Nephron (organoid): ENCODE results near the gene FAM217A.

Experiments used
- H3K27ac Mint-ChIP-seq, 3 experiments: 2 replicates each; pipeline ENCODE4 v1.8.0; 2020; ENCODE audit warnings: mixed read lengths in 3 of 3, mild to moderate bottlenecking in 2 of 3, moderate library complexity in 1 of 3
- H3K27me3 Mint-ChIP-seq: 2 replicates; pipeline ENCODE4 v1.8.0; 2021; ENCODE audit warnings: low read depth, mild to moderate bottlenecking, moderate library complexity, mixed read lengths
- H3K36me3 Mint-ChIP-seq: 2 replicates; pipeline ENCODE4 v1.8.0; 2020; ENCODE audit warnings: low read depth, mixed read lengths
- H3K4me1 Mint-ChIP-seq: 2 replicates; pipeline ENCODE4 v1.8.0; 2020; ENCODE audit warnings: mixed read lengths
- H3K4me3 Mint-ChIP-seq, 3 experiments: 2 replicates each; pipeline ENCODE4 v1.8.0; 2020; ENCODE audit warnings: mild to moderate bottlenecking in 3 of 3, mixed read lengths in 3 of 3, moderate library complexity in 2 of 3
- H3K9me3 Mint-ChIP-seq: 2 replicates; pipeline ENCODE4 v1.8.0; 2020; ENCODE audit warnings: mixed read lengths
- TF ChIP-seq, protein P1 (sequence below), 3 experiments: fragments of 200-600 bp; sonication (generic); IDR thresholded peaks; one replicate each; pipeline ENCODE4 v1.5.0; 2021; ENCODE audit warnings: antibody characterized with exemption in 3 of 3; ENCODE audit not compliant: unreplicated experiment in 3 of 3

FAM217A gene

DNA sequence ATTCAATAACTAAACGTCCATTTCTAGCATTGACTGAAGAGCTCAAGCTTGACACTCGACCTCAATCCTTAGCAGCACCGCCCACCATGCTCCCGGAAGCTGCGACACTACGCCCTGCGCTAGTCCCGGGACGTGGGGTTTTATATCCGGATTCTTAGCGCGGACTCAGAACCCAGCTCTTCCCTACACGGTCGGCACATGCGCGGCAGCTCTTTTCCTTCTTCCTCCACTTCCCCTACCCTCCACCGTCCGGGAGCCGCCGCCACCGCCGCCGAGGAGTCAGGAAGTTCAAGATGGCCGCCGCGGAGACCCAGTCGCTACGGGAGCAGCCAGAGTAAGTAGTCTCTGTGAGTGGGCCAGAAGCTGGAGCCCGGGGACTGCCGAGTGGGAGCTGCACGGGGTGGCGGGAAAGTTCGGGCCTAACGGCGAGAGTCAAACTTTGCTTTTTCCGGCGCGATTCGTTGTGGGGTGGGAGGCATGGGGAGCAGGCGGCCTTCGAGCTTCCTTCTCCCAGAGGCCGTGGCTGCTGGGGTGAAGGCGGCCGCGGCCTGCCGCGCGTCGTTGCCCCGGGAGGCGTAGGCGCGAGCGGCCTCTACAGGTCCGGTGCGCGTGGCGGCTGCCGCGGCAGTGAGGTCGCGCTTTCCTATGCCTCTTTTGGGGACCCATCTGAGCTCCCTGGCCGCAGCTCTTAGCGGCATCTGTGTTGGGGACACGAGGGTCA, 57.6 kb downstream of the FAM217A start:
- Mint-ChIP-seq H3K36me3 (peaks cover 9% of the 10 kb centered on the region), H3K9me3 (no peaks in the 10 kb centered on the region), H3K4me3 (peak overlapping the region; percentile 93 to 98 (median 94)), H3K4me1 (peaks cover 40% of the 10 kb centered on the region), H3K27me3 (no peaks in the 10 kb centered on the region), H3K27ac (peak overlapping the region; percentile 98 to 99 (median 98))
- TF ChIP-seq, protein P1, sequence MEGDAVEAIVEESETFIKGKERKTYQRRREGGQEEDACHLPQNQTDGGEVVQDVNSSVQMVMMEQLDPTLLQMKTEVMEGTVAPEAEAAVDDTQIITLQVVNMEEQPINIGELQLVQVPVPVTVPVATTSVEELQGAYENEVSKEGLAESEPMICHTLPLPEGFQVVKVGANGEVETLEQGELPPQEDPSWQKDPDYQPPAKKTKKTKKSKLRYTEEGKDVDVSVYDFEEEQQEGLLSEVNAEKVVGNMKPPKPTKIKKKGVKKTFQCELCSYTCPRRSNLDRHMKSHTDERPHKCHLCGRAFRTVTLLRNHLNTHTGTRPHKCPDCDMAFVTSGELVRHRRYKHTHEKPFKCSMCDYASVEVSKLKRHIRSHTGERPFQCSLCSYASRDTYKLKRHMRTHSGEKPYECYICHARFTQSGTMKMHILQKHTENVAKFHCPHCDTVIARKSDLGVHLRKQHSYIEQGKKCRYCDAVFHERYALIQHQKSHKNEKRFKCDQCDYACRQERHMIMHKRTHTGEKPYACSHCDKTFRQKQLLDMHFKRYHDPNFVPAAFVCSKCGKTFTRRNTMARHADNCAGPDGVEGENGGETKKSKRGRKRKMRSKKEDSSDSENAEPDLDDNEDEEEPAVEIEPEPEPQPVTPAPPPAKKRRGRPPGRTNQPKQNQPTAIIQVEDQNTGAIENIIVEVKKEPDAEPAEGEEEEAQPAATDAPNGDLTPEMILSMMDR (IDR thresholded peaks at IDR 0.05; ENCODE audit: unreplicated experiment in 3 of 3): peak in 1 of 3 experiments; percentile 40

DNA sequence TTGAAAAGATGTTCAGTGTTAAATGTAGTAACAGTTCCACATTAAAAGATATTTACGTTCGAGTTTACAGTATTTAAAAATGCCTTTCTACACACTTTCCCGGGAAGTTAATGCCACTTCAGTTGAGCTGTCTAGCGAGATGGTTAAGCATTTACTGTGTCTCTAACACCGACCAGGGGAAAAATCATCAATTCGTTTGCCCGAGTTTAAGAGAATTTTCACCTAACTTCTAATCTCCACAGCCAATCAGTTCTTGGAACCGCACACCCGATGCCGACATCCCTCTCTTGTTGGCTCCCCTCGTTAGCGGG, 58.2 kb downstream of the FAM217A start:
- H3K4me1 Mint-ChIP-seq: peaks cover 45% of the 10 kb centered on the region
- TF ChIP-seq, protein P1 (IDR thresholded peaks at IDR 0.05; ENCODE audit: unreplicated experiment in 3 of 3): no peak
- no peaks in the 10 kb centered on the region for H3K27me3 Mint-ChIP-seq
- no peaks in the 10 kb centered on the region for H3K9me3 Mint-ChIP-seq
- H3K27ac Mint-ChIP-seq: peak overlapping the region; percentile 98 to 99 (median 98)
- peaks cover 14% of the 10 kb centered on the region for H3K36me3 Mint-ChIP-seq
- peak overlapping the region; percentile 93 to 98 (median 94) for H3K4me3 Mint-ChIP-seq

DNA sequence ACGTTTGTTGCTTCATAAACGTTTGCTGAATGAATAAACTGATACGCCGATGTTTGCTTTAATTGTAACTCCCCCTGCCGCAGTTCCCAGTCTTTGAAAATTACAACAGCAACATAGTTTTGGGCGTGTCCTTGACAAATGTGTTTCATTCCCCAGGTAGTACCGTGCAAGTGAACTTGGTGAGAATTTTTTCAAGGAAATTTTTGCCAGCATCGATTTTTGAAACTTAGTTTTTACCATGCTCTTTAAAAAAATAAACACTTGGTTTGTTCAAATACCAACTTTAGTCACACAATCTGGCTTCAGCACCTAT, 60.1 kb downstream of the FAM217A start:
- Mint-ChIP-seq H3K9me3 (no peaks in the 10 kb centered on the region), H3K27me3 (no peaks in the 10 kb centered on the region), H3K27ac (peak overlapping the region; percentile 98 to 100 (median 99)), H3K36me3 (peaks cover 29% of the 10 kb centered on the region), H3K4me3 (peak overlapping the region; percentile 92 to 96 (median 94)), H3K4me1 (peaks cover 56% of the 10 kb centered on the region)
- TF ChIP-seq, protein P1 (IDR thresholded peaks at IDR 0.05; ENCODE audit: unreplicated experiment in 3 of 3): no peak
